Smooth muscle cell (in vitro differentiated cells): ENCODE results near the gene GNB1. TPM values are rescaled to one million over a fixed set of nuclear protein-coding genes. Genes with fewer than 3 reads are reported as not detected.

Experiments
- DNase-seq: peaks from one replicate; lab custom pipeline; 2025; ENCODE audit not compliant: unreplicated experiment; lab: John Stamatoyannopoulos, UW
- H2AFZ ChIP-seq: fragments of 200-600 bp; sonication (generic); 2 replicates; pipeline ENCODE4 v1.6.0; 2016; ENCODE audit warnings: antibody characterized with exemption, low read depth, mild to moderate bottlenecking
- H3F3A ChIP-seq: fragments of 200-600 bp; sonication (generic); 2 replicates; pipeline ENCODE4 v1.6.0; 2017; ENCODE audit warnings: antibody characterized with exemption, low read depth
- H3K27ac ChIP-seq: fragments of 200-600 bp; sonication (generic); 2 replicates; pipeline ENCODE4 v1.5.1; 2016; ENCODE audit warnings: low read depth, mild to moderate bottlenecking
- H3K27me3 ChIP-seq: fragments of 200-600 bp; sonication (generic); 2 replicates; pipeline ENCODE4 v1.6.1; 2016; ENCODE audit warnings: low read depth, mild to moderate bottlenecking
- H3K36me3 ChIP-seq: fragments of 200-600 bp; sonication (generic); 2 replicates; pipeline ENCODE4 v1.5.1; 2016; ENCODE audit warnings: low read depth
- H3K4me1 ChIP-seq: fragments of 200-600 bp; sonication (generic); 2 replicates; pipeline ENCODE4 v1.5.1; 2016; ENCODE audit warnings: low read depth
- H3K4me2 ChIP-seq: fragments of 200-600 bp; sonication (generic); 2 replicates; pipeline ENCODE4 v1.6.0; 2016; ENCODE audit warnings: mild to moderate bottlenecking
- H3K4me3 ChIP-seq: fragments of 200-600 bp; sonication (generic); 2 replicates; pipeline ENCODE4 v1.5.1; 2016; ENCODE audit warnings: mild to moderate bottlenecking
- H3K79me2 ChIP-seq: fragments of 200-600 bp; sonication (generic); 2 replicates; pipeline ENCODE4 v1.6.0; 2016; ENCODE audit warnings: low read depth, mild to moderate bottlenecking
- H3K9ac ChIP-seq: fragments of 200-600 bp; sonication (generic); 2 replicates; pipeline ENCODE4 v1.6.0; 2016; ENCODE audit warnings: low read depth
- H3K9me3 ChIP-seq: fragments of 200-600 bp; sonication (generic); replicated peaks from 2 replicates; pipeline ENCODE4 v1.5.1; 2016; ENCODE audit warnings: low read depth
- H4K20me1 ChIP-seq: fragments of 200-600 bp; sonication (generic); 2 replicates; pipeline ENCODE4 v1.6.0; 2016; ENCODE audit warnings: low read depth
- CTCF ChIP-seq: fragments of 200-600 bp; sonication (generic); IDR thresholded peaks from 2 replicates; pipeline ENCODE4 v1.5.1; 2017; ENCODE audit warnings: borderline replicate concordance, mild to moderate bottlenecking, antibody characterized with exemption; ENCODE audit not compliant: insufficient read depth, poor library complexity, severe bottlenecking
- WGBS: methylation state at CpG from one replicate; pipeline ENCODE4 v1.1.7; 2016; ENCODE audit warnings: low lambda C conversion rate; 5-methylcytosine and 5-hydroxymethylcytosine counted together
- polyA plus RNA-seq: library from polyadenylated mRNA; unstranded; fragments of >200 nt; fragmentation: Nextera tagmentation; extraction: Ambion mirVana; gene quantifications from 2 replicates; pipeline ENCODE4 v1.2.1, GENCODE V29; 2016
- total RNA-seq: library from RNA; depleted of rRNA; stranded (reverse); fragments of >200 nt; gene quantifications from 2 replicates; pipeline ENCODE4 v1.2.3, GENCODE V29; 2014

The GNB1 gene
- total RNA-seq (188 and 208 TPM in 2 replicates), polyA plus RNA-seq (265 and 293 TPM in 2 replicates)

GRCh38 chr1:1890506-1891348 lies at the start of gene GNB1:
TSS of gene GNB1 (minus strand) at chr1:1891087. CDS start at chr1:1825453, 65,634 bp downstream.
- peaks cover 48% of the 10 kb centered on the region for H3K79me2 ChIP-seq
- peaks cover 6% of the 10 kb centered on the region for H3F3A ChIP-seq
- WGBS: 0% methylated on average over 49 of the region's 137 CpGs
- H3K27ac ChIP-seq: peak within 1 kb of the TSS; percentile 82
- H3K9ac ChIP-seq: peak within 1 kb of the TSS; percentile 95
- peak within 1 kb of the TSS; percentile 72 for H2AFZ ChIP-seq
- peak; percentile 87 for DNase-seq
- no peaks in the 10 kb centered on the region for H3K36me3 ChIP-seq
- peak within 1 kb of the TSS; percentile 84 for H3K4me3 ChIP-seq
- H3K4me2 ChIP-seq: peak within 1 kb of the TSS; percentile 94
- H3K9me3 ChIP-seq: no peaks in the 10 kb centered on the region
- peaks cover 33% of the 10 kb centered on the region for H3K4me1 ChIP-seq
- H4K20me1 ChIP-seq: peaks cover 44% of the 10 kb centered on the region
- TF ChIP-seq CTCF: no peak
- no peaks in the 10 kb centered on the region for H3K27me3 ChIP-seq

GRCh38 chr1:1940123-1940425 lies 49.2 kb upstream of the GNB1 start:
- Histone ChIP-seq H2AFZ (no peak overlapping the region), H3K9ac (no peak overlapping the region), H3K4me3 (no peak overlapping the region), H3K27me3 (no peaks in the 10 kb centered on the region), H3K79me2 (no peaks in the 10 kb centered on the region), H3F3A (no peaks in the 10 kb centered on the region), H3K9me3 (no peaks in the 10 kb centered on the region), H3K4me2 (no peak overlapping the region), H4K20me1 (no peaks in the 10 kb centered on the region), H3K4me1 (no peaks in the 10 kb centered on the region), H3K27ac (no peak overlapping the region), H3K36me3 (no peaks in the 10 kb centered on the region)
- no peak for DNase-seq
- TF ChIP-seq CTCF: no peak
- 91% methylated on average over 12 of the region's 12 CpGs for WGBS

- Histone ChIP-seq H3K4me1 (no peaks in the 10 kb centered on the region), H3K4me2 (no peak overlapping the region), H2AFZ (no peak overlapping the region), H3F3A (no peaks in the 10 kb centered on the region), H3K36me3 (no peaks in the 10 kb centered on the region), H3K27ac (no peak overlapping the region), H3K79me2 (no peaks in the 10 kb centered on the region), H3K9ac (no peak overlapping the region), H4K20me1 (no peaks in the 10 kb centered on the region), H3K4me3 (no peak overlapping the region), H3K27me3 (no peaks in the 10 kb centered on the region), H3K9me3 (no peaks in the 10 kb centered on the region)
- no peak for DNase-seq
- 94% methylated on average over 23 of the region's 28 CpGs for WGBS
- no peak for TF ChIP-seq CTCF
Measured at GRCh38 chr1:1939296-1940122, 48.6 kb upstream of the GNB1 start.
